Measurements from ENCODE around the gene PDE10A.

PDE10A gene

GRCh38 chr6:165655191-165655590 is 7.8 kb downstream of the PDE10A start:
- no peak for DNase-seq (ENCODE audit: low spot score)

GRCh38 chr6:165654144-165654543 is 8.9 kb downstream of the PDE10A start:
- no peak for DNase-seq (ENCODE audit: low spot score)

- DNase-seq (ENCODE audit: low spot score), result no peak
Measured at GRCh38 chr6:165653607-165654006, 9.4 kb downstream of the PDE10A start.

- no peak for DNase-seq (ENCODE audit: low spot score)
Measured at GRCh38 chr6:165653196-165653595, 9.8 kb downstream of the PDE10A start.

- DNase-seq (ENCODE audit: low spot score), result no peak
Measured at GRCh38 chr6:165652766-165653165, 10.3 kb downstream of the PDE10A start.

- DNase-seq (ENCODE audit: low spot score), result no peak
Measured at GRCh38 chr6:165649166-165650137, 13.6 kb downstream of the PDE10A start.

- no peak for DNase-seq (ENCODE audit: low spot score)
Measured at GRCh38 chr6:165647041-165647440, 16.0 kb downstream of the PDE10A start.

GRCh38 chr6:165645919-165646318 is 17.1 kb downstream of the PDE10A start:
- DNase-seq (ENCODE audit: low spot score), result no peak

GRCh38 chr6:165644586-165645266 is 18.3 kb downstream of the PDE10A start:
- no peak for DNase-seq (ENCODE audit: low spot score)

- no peak for DNase-seq (ENCODE audit: low spot score)
Measured at GRCh38 chr6:165643015-165643414, 20.0 kb downstream of the PDE10A start.

- DNase-seq (ENCODE audit: low spot score), result no peak
Measured at GRCh38 chr6:165641672-165642156, 21.3 kb downstream of the PDE10A start.

- no peak for DNase-seq (ENCODE audit: low spot score)
Measured at GRCh38 chr6:165640806-165641205, 22.2 kb downstream of the PDE10A start.

GRCh38 chr6:165638530-165638929 is 24.5 kb downstream of the PDE10A start:
- DNase-seq (ENCODE audit: low spot score), result no peak

GRCh38 chr6:165637586-165637985 is 25.5 kb downstream of the PDE10A start:
- no peak for DNase-seq (ENCODE audit: low spot score)

GRCh38 chr6:165636402-165637048 is 26.5 kb downstream of the PDE10A start:
- no peak for DNase-seq (ENCODE audit: low spot score)

GRCh38 chr6:165635965-165636364 is 27.1 kb downstream of the PDE10A start:
- no peak for DNase-seq (ENCODE audit: low spot score)

- DNase-seq (ENCODE audit: low spot score), result no peak
Measured at GRCh38 chr6:165634101-165634880, 28.8 kb downstream of the PDE10A start.

GRCh38 chr6:165632194-165632593 is 30.8 kb downstream of the PDE10A start:
- no peak for DNase-seq (ENCODE audit: low spot score)

GRCh38 chr6:165630544-165630953 is 32.5 kb downstream of the PDE10A start:
- DNase-seq (ENCODE audit: low spot score), result no peak

- DNase-seq (ENCODE audit: low spot score), result no peak
Measured at GRCh38 chr6:165628955-165629354, 34.1 kb downstream of the PDE10A start.

GRCh38 chr6:165627366-165627765 is 35.7 kb downstream of the PDE10A start:
- DNase-seq (ENCODE audit: low spot score), result no peak

- no peak for DNase-seq (ENCODE audit: low spot score)
Measured at GRCh38 chr6:165626711-165627110, 36.3 kb downstream of the PDE10A start.
